Upper lobe of left lung (tissue), 4 donors: Measurements from ENCODE around the gene PLK3.

Experiments used
- POLR2A ChIP-seq, 4 donors: fragments of 450-650 bp; IDR thresholded peaks; one replicate each; pipeline ENCODE4 v1.5.1; 2016 to 2017; ENCODE audit warnings: antibody characterized with exemption in 4 of 4, mild to moderate bottlenecking in 2 of 4
- POLR2AphosphoS5 ChIP-seq, 2 donors: sonication (generic); formaldehyde crosslinking; IDR thresholded peaks; one replicate each; pipeline ENCODE4 v1.5.1; 2017; ENCODE audit warnings: antibody characterized with exemption in 2 of 2
- TF ChIP-seq, protein P1 (sequence below), 6 experiments: fragments of 450-650 bp in 4 of 6; fragments of 200-600 bp in 2 of 6; sonication (generic) in 2 of 6; IDR thresholded peaks; one replicate each; pipeline ENCODE4 v1.5.1; 2016 to 2019; ENCODE audit warnings: antibody characterized with exemption in 6 of 6

DNA sequence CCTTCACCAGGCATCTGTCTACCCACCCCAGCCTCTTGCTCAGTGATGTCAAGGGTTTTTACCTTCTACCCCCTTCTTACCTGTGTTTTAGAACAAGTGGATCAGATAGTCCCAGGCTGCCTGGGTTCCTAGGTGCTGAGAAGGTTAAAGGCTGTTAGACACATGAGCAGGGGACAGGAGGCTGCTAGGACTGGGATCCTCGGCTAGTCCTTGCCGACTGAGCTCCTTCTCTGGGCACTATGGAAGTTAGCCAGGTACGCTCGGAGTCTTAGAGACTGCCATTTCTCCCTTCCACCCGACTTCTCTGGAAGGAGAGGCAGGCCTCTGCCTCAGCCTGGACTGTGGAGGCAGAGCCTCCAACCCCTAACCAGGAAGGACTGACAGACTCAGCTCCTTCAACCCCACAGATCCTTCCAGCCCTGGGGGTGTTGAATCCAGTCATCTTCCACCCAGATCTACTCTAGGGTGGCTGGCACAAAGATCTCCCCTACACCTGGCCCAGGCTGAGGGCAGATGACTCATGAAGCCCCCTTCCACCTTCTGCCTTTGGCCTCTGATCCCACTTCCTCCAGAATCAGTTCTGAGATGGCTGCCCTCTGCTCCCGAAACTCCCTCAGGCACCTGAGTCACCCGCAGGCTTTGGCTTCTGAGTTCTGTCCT lies 6.7 kb downstream of the PLK3 start, which contains the start of gene DYNLT4:
- TF ChIP-seq, protein P1, sequence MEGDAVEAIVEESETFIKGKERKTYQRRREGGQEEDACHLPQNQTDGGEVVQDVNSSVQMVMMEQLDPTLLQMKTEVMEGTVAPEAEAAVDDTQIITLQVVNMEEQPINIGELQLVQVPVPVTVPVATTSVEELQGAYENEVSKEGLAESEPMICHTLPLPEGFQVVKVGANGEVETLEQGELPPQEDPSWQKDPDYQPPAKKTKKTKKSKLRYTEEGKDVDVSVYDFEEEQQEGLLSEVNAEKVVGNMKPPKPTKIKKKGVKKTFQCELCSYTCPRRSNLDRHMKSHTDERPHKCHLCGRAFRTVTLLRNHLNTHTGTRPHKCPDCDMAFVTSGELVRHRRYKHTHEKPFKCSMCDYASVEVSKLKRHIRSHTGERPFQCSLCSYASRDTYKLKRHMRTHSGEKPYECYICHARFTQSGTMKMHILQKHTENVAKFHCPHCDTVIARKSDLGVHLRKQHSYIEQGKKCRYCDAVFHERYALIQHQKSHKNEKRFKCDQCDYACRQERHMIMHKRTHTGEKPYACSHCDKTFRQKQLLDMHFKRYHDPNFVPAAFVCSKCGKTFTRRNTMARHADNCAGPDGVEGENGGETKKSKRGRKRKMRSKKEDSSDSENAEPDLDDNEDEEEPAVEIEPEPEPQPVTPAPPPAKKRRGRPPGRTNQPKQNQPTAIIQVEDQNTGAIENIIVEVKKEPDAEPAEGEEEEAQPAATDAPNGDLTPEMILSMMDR (IDR thresholded peaks at IDR 0.05), result no peak
- TF ChIP-seq POLR2AphosphoS5 (IDR thresholded peaks at IDR 0.05) (no peak), POLR2A (IDR thresholded peaks at IDR 0.05) (peak in 1 of 4 donors; percentile 87)
